ENCODE results near the gene MAU2.
"Not testable (repeated sequence)": the region's sequence is repeated elsewhere in the genome, so short reads cannot be mapped to it uniquely, and the experiment has no call there.

The MAU2 gene

DNA sequence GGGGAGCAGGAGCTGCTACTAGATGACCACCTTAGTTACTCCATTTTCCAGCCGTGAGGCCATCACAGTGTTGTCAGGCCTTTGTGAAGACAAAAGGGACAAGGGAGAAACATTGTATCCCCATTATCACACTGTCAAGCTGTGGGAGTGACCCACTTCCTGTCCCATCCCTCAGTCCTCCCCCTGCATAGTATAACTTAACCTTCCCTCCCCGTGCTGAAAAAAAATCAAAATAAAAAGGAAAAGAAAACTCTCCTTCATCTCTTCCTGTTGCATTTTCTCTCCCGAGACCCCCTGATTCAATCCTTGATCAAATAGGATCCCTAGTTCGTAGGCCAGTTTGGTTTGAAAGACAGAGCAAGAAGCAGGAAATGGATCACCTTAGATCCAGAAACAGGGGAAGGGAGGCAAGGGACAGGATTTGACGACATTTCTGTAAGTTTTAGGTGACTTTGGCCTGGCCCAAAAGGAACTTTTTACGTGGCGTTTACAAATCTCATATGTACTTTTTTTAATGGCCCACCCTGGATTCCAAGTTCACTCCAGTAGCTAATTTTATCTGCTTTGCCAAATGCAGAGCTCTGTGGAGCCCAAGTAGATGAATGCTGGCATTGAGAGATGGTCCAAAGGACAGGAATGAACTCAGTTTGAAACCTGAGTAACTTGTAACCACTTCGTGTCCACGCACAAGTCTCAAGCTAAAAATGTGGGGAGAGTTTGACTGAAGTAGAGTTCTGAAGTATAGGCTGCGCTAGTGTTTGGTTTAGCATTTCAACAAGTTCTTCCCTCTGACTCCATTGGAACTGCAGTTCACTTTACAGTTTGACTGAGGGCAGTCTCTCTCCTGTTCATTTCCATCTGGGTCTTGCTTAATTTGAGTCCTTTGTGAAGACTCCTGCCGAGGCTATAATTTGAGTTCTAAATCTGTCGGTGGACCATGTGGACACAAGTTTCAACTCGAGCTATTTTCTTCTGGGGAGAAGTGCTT lies 68.2 kb downstream of the MAU2 start:
- no peaks in the 10 kb centered on the region for H3K9me3 Mint-ChIP-seq
- intact Hi-C loops (cut with micrococcal nuclease), result no loop called here
- H3K36me3 Mint-ChIP-seq (ENCODE audit: low read depth), result peaks cover 48% of the 10 kb centered on the region
- H3K4me3 Mint-ChIP-seq, result peak overlapping the region; percentile 98
- peak overlapping the region; percentile 98 for H3K27ac Mint-ChIP-seq
- H3K4me1 Mint-ChIP-seq (ENCODE audit: low read depth), result peaks cover 79% of the 10 kb centered on the region
- no peaks in the 10 kb centered on the region for H3K27me3 Mint-ChIP-seq

DNA sequence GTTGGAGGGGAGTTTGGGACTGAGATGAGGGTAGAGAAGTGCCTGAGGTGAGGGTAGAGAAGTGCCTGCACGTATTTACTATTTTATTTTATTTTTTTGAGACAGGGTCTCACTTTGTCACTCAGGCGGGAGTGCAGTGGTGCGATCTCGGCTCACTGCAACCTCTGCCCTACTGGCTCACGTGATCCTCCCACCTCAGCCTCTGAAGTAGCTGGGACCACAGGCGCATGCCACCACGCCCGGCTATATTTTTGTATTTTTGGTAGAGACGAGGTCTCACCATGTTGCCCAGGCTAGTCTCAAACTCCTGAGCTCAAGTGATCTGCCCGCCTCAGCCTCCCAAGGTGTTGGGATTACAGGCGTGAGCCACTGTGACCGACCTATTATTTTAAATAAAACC lies 69.1 kb downstream of the MAU2 start:
- peaks cover 81% of the 10 kb centered on the region for H3K4me1 Mint-ChIP-seq (ENCODE audit: low read depth)
- intact Hi-C loops (cut with micrococcal nuclease); H3K27me3 Mint-ChIP-seq; H3K9me3 Mint-ChIP-seq: not testable (repeated sequence)
- peak overlapping the region; percentile 13 for H3K4me3 Mint-ChIP-seq
- peak overlapping the region; percentile 98 for H3K27ac Mint-ChIP-seq
- peaks cover 48% of the 10 kb centered on the region for H3K36me3 Mint-ChIP-seq (ENCODE audit: low read depth)

DNA sequence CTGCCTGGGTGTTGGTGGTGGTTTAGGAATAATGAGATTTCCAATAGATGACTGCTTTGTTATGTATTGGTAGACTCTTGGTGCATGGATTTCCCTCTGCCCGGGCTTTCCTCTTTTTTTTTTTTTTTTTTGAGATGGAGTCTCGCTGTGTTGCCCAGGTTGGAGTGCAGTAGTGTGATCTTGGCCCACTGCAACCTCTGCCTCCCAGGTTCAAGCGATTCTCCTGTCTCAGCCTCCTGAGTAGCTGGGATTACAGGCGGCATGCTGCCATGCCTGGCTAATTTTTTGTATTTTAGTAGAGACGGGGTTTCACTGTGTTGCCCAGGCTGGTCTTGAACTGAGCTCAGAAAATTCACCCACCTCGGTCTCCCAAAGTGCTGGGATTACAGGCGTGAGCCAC lies 73.7 kb downstream of the MAU2 start:
- Mint-ChIP-seq H3K4me1 (ENCODE audit: low read depth) (peaks cover 60% of the 10 kb centered on the region), H3K36me3 (ENCODE audit: low read depth) (peaks cover 16% of the 10 kb centered on the region), H3K27ac (peak overlapping the region; percentile 82), H3K4me3 (peak overlapping the region; percentile 57)
- intact Hi-C loops (cut with micrococcal nuclease); H3K27me3 Mint-ChIP-seq; H3K9me3 Mint-ChIP-seq: not testable (repeated sequence)

DNA sequence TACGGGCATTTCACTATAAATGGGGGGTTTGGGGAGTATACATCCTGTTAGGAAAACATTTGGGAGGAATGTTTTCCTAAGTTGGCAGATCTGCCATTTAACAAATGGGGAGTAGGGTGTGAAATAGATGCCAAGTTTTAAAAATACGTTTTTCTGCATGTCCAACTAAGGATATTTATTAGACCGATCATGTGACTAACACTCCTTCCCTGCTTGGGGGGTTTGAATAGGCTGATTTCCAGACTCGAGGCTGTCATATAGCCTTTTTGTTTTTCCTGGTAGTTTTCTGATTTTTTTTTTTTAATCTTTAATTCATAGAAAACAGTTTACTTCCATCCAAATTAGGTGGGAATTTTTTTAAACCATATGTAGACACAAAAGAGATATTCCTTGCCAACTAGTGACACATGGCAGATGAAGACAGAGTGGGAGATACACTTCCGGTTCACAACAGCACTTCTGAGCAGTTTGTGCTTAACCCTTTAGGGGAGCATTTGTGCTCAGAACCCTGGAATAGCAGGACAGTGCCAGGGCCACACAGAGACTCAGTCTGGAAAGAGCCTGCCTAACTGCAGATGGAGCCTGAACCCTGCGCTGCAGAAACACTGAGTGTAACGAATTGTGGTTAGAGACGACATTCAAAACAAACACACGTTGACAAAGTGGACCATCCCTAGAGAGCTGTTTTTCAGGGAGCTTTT lies 79.3 kb downstream of the MAU2 start:
- H3K36me3 Mint-ChIP-seq (ENCODE audit: low read depth), result peaks cover 11% of the 10 kb centered on the region
- H3K27me3 Mint-ChIP-seq, result no peaks in the 10 kb centered on the region
- H3K9me3 Mint-ChIP-seq, result no peaks in the 10 kb centered on the region
- peaks cover 44% of the 10 kb centered on the region for H3K4me1 Mint-ChIP-seq (ENCODE audit: low read depth)
- no peak overlapping the region for H3K4me3 Mint-ChIP-seq
- intact Hi-C loops (cut with micrococcal nuclease), result no loop called here
- peak overlapping the region; percentile 6 for H3K27ac Mint-ChIP-seq

DNA sequence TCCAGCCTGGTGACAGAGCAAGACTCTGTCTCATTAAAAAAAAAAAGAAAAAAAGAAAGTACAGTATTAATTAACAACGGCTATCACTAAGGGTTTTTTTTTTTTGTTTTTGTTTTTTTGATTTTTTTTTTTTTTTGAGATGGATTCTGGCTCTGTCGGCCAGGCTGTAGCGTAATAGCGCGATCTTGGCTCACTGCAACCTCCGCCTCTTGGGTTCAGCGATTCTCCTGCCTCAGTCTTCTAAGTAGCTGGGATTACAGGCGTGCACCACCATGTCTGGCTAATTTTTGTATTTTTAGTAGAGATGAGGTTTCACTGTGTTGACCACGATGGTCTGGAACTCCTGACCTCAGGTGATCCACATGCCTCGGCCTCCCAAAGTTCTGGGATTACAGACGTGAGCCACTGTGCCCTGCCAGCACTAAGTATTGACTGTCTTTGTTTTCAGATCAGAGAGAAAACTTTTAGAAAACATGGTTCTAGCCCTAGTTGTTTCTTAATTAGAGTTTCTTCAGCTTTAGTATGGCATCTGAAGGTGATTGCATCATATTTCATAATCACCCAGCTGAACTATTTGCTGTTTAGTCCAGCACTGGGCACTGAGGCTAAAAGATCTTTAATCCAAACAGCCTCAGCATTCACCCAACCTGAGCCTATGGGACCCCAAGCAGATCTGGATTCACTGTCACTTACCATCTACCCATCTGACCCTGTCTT lies 82.2 kb downstream of the MAU2 start:
- H3K9me3 Mint-ChIP-seq, result no peaks in the 10 kb centered on the region
- H3K36me3 Mint-ChIP-seq (ENCODE audit: low read depth), result peaks cover 17% of the 10 kb centered on the region
- no peak overlapping the region for H3K4me3 Mint-ChIP-seq
- intact Hi-C loops (cut with micrococcal nuclease), result no loop called here
- H3K27ac Mint-ChIP-seq, result peak overlapping the region; percentile 98
- H3K27me3 Mint-ChIP-seq, result no peaks in the 10 kb centered on the region
- peaks cover 59% of the 10 kb centered on the region for H3K4me1 Mint-ChIP-seq (ENCODE audit: low read depth)

DNA sequence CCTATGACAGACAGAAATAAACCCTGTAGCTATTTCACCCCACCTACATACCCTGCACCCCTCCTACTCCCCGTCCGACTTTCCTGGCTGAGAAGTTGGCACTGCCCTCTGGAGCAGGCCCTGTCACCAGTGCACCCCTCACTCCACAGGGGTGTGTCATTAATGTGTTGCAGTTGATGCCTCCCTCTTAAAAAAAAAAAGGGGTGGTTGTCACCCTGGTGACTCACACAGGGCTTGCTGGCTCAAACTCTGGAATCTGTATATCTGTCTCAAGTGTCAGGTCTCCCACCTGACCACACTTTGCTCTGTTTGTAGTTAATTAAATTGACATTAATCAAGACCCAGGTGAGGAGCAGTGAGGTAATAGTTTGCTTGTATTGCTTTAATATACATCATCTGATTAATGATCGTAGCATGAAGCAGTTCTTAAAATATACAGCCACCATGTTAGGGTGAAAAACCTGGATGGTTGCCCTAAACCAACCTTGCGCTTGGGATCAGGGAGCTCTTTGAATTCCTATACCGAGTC lies 82.8 kb downstream of the MAU2 start:
- Mint-ChIP-seq H3K4me3 (no peak overlapping the region), H3K9me3 (no peaks in the 10 kb centered on the region), H3K27ac (peak overlapping the region; percentile 98), H3K4me1 (ENCODE audit: low read depth) (peaks cover 66% of the 10 kb centered on the region), H3K36me3 (ENCODE audit: low read depth) (peaks cover 17% of the 10 kb centered on the region), H3K27me3 (no peaks in the 10 kb centered on the region)
- intact Hi-C loops (cut with micrococcal nuclease), result no loop called here

DNA sequence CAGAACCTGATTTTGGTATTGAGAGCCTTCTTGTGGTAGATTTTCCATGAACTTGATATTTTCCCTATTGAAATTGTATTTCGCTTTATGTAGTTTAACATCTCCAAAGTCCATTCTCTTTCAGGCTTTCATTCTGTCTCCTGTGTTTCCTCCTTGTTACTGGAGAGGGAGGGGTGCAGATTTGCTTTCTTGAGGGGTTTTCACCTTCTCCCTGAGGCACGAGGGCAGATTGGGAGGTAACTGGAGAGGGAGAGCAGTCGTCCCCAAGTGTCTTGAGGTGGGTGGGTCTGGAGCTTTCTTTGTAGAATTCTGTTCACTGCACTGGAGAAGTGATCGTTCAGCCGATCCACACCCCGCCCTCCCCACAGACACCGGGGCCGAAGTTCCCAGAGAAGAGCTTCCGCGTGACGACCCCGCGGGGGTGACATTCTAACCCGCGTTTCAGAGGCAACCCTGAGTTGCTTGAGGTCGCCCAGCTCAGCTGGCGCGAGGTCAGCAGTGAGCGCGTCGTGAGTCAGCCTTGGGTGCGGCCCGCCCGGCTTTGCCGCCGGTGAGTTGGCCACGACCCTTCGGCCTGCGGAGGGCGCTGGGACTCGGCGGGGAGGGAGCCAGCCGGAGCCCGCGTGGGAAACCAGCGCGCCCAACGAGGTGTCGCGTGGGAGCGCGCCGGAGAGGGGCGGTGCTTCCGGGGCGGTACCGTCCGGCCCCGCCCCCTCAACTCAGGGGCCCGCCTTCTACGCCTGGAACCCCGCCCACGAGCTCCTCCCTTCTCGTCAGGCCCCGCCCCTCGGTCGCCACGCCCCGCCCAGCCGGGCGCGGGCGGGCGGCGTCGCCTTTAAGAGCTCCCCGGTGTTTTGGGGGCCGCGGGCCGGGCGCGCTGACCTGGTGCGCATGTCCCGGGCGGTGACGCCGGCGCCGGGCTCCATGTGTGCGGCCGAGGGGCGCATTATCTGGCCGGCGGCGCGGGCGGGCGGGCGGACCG lies 84.5 kb downstream of the MAU2 start, which contains the start of gene GATAD2A:
Gene GATAD2A, plus strand, starts transcription at position 797 of the 982 bp plus-strand sequence. CDS start 59,671 bp downstream, outside the sequence.
- no peaks in the 10 kb centered on the region for H3K27me3 Mint-ChIP-seq
- peak within 1 kb of the TSS; percentile 95 for H3K4me3 Mint-ChIP-seq
- intact Hi-C loops (cut with micrococcal nuclease), result loop anchor here (1.0 to 5.0 kb wide), 3 partner anchors 20 to 67 kb away; no protein-coding TSS in a partner anchor
- H3K27ac Mint-ChIP-seq, result peak within 1 kb of the TSS; percentile 98
- H3K4me1 Mint-ChIP-seq (ENCODE audit: low read depth), result peaks cover 71% of the 10 kb centered on the region
- peaks cover 17% of the 10 kb centered on the region for H3K36me3 Mint-ChIP-seq (ENCODE audit: low read depth)
- H3K9me3 Mint-ChIP-seq, result no peaks in the 10 kb centered on the region

DNA sequence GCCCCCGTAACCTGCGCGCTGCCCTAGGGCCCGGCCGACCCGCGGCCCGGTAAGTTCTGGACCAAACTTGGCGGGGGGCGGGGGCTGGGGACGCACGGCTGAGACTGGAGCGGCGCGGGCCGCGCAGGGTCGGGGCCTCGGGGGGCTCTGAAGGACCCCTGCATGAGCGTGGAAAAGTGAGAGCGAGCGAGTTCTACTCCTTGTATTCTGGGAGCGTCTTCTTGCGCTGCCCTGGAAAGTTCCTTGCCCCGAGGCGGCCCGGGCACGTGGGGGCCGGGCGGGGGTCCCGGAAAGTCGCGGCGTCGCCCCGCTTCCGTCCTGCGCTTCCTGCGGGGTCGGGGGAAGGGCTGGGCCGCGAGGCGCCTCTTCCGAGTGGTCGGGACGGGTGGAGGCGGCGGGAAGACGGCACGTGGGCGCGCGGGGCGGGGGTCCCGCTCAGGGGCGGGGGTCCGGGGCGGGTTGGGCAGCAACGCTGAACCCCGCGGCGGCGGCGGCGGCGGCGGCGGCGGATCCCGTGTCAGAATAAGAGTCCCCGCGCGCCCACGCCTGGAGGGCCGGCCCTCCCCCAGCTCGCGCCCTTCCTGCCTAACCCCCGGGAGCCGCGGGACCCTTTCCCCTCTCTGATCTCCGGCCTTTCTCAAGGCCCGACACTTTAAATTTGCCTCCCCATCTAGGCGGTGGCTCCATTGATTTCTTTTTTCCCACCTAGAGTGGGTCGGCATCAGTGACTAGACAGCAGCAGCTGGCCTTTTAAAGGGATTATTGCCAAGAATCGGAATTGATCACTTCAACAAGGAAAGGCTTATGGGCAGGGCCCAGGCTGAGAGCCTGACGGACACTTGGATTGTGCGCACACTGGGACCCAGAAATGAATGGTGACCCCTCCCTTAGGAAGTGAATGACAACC lies 85.6 kb downstream of the MAU2 start:
- H3K27me3 Mint-ChIP-seq, result no peaks in the 10 kb centered on the region
- peaks cover 80% of the 10 kb centered on the region for H3K4me1 Mint-ChIP-seq (ENCODE audit: low read depth)
- H3K27ac Mint-ChIP-seq, result peak overlapping the region; percentile 89
- intact Hi-C loops (cut with micrococcal nuclease), result loop anchor here (1.0 to 5.0 kb wide), 4 partner anchors 21 to 66 kb away; no protein-coding TSS in a partner anchor
- H3K36me3 Mint-ChIP-seq (ENCODE audit: low read depth), result peaks cover 26% of the 10 kb centered on the region
- peak overlapping the region; percentile 95 for H3K4me3 Mint-ChIP-seq
- no peaks in the 10 kb centered on the region for H3K9me3 Mint-ChIP-seq

DNA sequence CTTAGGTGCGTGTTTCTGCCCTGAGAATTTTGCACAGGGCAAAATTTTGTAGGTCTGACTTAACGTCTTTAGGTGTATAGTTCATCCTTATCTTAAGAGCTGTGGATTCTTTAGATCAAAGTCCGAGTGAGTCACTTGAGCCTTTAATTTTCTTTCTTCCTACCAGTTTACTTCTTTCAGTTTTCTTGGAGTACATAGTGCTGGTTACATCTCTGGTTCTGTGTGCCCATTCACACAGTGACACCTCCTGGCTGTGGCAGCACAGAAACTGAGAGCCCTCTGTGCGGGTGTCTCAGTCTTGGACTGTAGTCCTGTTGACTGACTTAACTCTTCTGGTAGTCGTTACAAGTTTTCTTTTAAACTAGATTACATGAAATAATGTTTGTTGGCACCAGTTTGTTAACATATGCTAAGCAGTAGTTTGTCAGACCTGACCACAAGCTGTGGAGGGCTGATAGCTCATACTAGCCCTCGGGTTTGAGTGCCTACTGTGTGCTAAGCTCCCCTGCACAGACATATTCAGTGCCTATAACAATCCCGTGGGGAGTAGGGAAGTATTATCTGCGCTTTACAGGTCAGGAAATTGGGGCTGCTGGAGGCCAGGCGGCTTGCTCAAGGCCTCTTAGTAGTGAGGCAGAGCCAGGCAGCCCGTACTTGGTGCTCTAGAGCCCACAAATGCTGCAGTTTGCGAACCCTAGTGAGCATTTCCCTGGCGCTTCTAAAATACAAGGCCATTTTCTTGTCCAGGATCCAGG lies 86.4 kb downstream of the MAU2 start:
- H3K36me3 Mint-ChIP-seq (ENCODE audit: low read depth), result peaks cover 30% of the 10 kb centered on the region
- peak overlapping the region; percentile 89 for H3K27ac Mint-ChIP-seq
- H3K4me3 Mint-ChIP-seq, result peak overlapping the region; percentile 95
- H3K4me1 Mint-ChIP-seq (ENCODE audit: low read depth), result peaks cover 84% of the 10 kb centered on the region
- intact Hi-C loops (cut with micrococcal nuclease), result loop anchor here (2.0 to 5.0 kb wide), 3 partner anchors 40 to 65 kb away; no protein-coding TSS in a partner anchor
- H3K27me3 Mint-ChIP-seq, result no peaks in the 10 kb centered on the region
- no peaks in the 10 kb centered on the region for H3K9me3 Mint-ChIP-seq

DNA sequence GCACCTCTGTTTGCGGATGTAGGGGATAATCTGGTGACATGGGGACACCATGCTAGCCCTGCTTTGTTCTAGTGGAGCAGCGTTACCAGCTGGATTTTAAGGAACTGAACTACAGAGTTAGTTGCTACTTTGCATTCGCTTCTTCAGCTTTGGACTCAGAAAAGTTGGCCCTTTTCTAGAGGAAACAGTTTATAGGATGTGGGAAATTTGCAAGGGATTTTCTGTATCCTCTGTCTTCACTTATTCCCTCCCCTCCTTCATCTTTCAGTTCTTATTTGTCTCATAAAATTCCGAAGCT lies 87.0 kb downstream of the MAU2 start:
- Mint-ChIP-seq H3K36me3 (ENCODE audit: low read depth) (peaks cover 35% of the 10 kb centered on the region), H3K4me3 (no peak overlapping the region), H3K4me1 (ENCODE audit: low read depth) (peaks cover 81% of the 10 kb centered on the region), H3K27me3 (no peaks in the 10 kb centered on the region), H3K27ac (peak overlapping the region; percentile 89), H3K9me3 (no peaks in the 10 kb centered on the region)
- intact Hi-C loops (cut with micrococcal nuclease), result loop anchor here (2.0 to 5.0 kb wide), 3 partner anchors 40 to 65 kb away; no protein-coding TSS in a partner anchor

Measured in dendritic cell treated with granulocyte-macrophage colony-stimulating factor and Interleukin-4, amounts not matched to agents 40 ng/mL and 50 ng/mL, for 4 days (primary cell).